Vagina (tissue), 2 donors: Measurements from ENCODE around the gene OPN1LW.
"Not testable (repeated sequence)": the region's sequence is repeated elsewhere in the genome, so short reads cannot be mapped to it uniquely, and the experiment has no call there.

Experiments used
- CTCF ChIP-seq, 3 experiments: fragments of 450-650 bp in 2 of 3; fragments of 200-600 bp in 1 of 3; sonication (generic) in 1 of 3; IDR thresholded peaks; one replicate each; pipeline ENCODE4 v1.5.1; 2017 to 2019; ENCODE audit warnings: antibody characterized with exemption in 3 of 3, mild to moderate bottlenecking in 2 of 3, moderate library complexity in 2 of 3
- POLR2AphosphoS5 ChIP-seq, 2 donors: sonication (generic); formaldehyde crosslinking; IDR thresholded peaks; one replicate each; pipeline ENCODE4 v1.9.0; 2017; ENCODE audit warnings: antibody characterized with exemption in 2 of 2, mild to moderate bottlenecking in 2 of 2, low read depth in 1 of 2; ENCODE audit not compliant: insufficient read depth in 1 of 2

DNA sequence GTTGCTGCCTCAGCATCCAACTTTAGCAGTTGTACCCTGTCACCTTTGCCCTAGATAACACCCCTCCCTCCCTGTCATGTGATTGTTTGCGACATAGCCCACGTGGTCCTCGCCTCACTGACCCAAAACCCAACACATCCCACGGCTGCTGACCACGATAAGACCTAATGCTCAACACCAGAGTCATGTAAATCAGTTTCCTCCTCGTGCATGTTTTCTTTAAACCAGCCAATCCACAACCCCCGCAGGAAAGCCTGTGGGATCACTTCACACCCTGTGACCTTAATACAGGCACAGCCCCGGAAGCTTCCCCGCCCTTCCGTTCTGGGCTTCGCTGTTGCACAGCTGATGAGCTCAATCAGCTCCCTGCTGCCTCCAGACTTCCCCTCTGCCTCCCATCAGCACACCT is 28.5 kb downstream of the OPN1LW start:
- not testable (repeated sequence) for TF ChIP-seq CTCF (IDR thresholded peaks at IDR 0.05); POLR2AphosphoS5 (IDR thresholded peaks at IDR 0.05; ENCODE audit: insufficient read depth in 1 of 2, low read depth in 1 of 2)
